GM12864 (cell line): Measurements from ENCODE around the gene ARID3A.

Source experiments
- DNase-seq: peaks from one replicate; pipeline ENCODE4 v3.0.0-alpha.2; 2011; ENCODE audit warnings: low read depth
- H3K4me3 ChIP-seq: 2 replicates; pipeline ENCODE4 v1.5.1; 2011; ENCODE audit warnings: mild to moderate bottlenecking, low read depth, low read length, control low read depth
- CTCF ChIP-seq: IDR thresholded peaks from 2 replicates; pipeline ENCODE4 v1.5.1; 2011; ENCODE audit warnings: low read depth, mild to moderate bottlenecking, moderate library complexity, low read length, control low read depth, inconsistent platforms; ENCODE audit errors: missing control alignments

ARID3A gene

GRCh38 chr19:945401-946252, 19.8 kb downstream of the ARID3A start:
- no peak for TF ChIP-seq CTCF
- DNase-seq = no peak
- H3K4me3 ChIP-seq = no peak overlapping the region

GRCh38 chr19:947090-947706, 21.4 kb downstream of the ARID3A start:
- DNase-seq = no peak
- peak overlapping the region; percentile 39 for H3K4me3 ChIP-seq
- TF ChIP-seq CTCF = peak; percentile 29

DNA sequence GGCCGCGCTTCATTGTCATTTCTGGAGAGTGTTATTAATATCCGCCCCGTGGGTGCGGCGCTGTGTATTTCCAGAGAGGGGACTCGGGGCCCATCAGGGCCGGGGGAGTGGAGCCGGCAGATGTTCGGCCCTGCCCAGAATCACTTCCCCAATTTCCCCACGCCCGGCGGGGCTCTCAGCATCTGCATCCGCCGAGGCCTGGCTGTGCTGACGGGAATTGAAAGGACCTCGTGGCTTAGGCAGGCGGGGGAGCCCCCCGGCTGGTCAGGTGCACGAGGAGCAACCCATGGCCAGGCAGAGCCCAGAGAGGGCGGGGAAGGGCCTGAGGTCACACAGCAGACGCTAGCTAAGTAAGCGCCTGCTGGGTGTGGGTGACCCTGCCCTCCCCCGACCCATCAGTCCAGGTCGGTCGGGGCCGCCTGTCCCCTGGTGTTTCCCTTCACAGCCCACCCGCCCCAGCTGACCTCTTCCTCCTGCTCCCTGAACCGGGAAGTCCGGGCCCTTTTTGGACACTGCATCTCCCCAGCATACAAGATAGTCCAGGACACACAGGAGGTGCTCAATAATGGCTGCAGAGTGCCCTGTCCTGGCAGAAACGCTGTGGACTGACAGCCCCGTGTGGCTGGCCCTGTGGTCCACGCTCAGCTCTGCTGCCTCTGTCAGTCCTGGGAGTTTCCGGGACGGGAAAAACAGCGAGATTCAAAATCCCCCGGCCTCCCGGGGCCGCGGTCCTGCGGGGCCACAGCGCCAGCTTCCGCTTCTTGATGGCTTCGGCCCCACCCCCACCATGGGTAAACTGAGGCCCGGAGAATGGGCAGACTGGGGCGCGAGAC, 22.1 kb downstream of the ARID3A start:
- DNase-seq = peak; percentile 94
- H3K4me3 ChIP-seq = peak overlapping the region; percentile 39
- TF ChIP-seq CTCF = no peak

- DNase-seq = no peak
- no peak overlapping the region for H3K4me3 ChIP-seq
- TF ChIP-seq CTCF = no peak
Observed at GRCh38 chr19:948842-949496, 23.1 kb downstream of the ARID3A start.

- TF ChIP-seq CTCF = no peak
- DNase-seq = no peak
- H3K4me3 ChIP-seq = no peak overlapping the region; the same call in 1 of the 2 replicates
Observed at GRCh38 chr19:950352-951066, 24.7 kb downstream of the ARID3A start.
